ENCODE results near the gene NRXN3.
A peak's percentile ranks its signal among the peaks of the same experiment; 100 is the strongest.

Gene NRXN3

DNA sequence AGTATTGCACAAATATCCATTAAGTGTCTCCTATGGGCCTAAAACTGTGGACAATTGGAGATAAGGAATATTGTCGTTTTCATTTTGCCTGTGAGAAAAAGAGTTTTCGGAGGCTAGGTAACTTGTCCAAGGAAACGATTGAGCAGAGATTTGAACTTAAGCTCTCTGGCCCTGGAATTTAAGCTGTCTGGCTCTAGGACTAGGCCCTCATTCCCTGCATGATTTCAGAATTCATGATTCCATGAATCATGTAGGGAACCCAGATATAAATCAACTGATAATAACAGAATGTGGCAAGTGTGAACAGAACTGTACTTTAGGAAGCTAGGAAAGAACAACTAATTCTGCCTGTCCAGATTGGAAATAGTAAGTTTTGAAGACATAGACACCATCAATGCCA, 1100.2 kb downstream of the NRXN3 start:
- TF ChIP-seq, protein P1, sequence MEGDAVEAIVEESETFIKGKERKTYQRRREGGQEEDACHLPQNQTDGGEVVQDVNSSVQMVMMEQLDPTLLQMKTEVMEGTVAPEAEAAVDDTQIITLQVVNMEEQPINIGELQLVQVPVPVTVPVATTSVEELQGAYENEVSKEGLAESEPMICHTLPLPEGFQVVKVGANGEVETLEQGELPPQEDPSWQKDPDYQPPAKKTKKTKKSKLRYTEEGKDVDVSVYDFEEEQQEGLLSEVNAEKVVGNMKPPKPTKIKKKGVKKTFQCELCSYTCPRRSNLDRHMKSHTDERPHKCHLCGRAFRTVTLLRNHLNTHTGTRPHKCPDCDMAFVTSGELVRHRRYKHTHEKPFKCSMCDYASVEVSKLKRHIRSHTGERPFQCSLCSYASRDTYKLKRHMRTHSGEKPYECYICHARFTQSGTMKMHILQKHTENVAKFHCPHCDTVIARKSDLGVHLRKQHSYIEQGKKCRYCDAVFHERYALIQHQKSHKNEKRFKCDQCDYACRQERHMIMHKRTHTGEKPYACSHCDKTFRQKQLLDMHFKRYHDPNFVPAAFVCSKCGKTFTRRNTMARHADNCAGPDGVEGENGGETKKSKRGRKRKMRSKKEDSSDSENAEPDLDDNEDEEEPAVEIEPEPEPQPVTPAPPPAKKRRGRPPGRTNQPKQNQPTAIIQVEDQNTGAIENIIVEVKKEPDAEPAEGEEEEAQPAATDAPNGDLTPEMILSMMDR (IDR thresholded peaks at IDR 0.05; ENCODE audit: low read depth, low read length, missing control alignments) = no peak
- no peak overlapping the region for H3K4me3 ChIP-seq (replicated peaks; ENCODE audit: low read depth, low read length)
- no peak for DNase-seq (ENCODE audit: extremely low read depth, low read depth)

DNA sequence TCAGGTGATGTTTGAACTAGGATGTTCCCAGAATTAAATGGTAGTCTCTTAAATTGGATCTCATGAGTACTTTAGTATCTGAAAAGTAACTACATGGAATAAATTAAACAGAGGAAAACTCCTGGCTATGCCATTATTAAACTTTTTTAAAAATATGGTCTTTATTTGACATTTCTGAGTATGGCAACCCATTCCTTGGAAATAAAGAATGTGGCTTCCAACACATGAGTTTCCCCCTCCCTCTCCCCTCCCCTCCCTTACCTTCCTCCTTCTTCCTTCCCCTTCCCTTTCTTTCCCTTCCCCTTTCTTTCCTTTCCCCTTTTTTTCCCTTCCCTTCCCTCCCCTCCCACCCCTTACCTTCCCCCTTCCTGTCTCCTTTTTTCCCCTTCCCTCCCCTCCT, 1100.9 kb downstream of the NRXN3 start:
- TF ChIP-seq, protein P1 (IDR thresholded peaks at IDR 0.05; ENCODE audit: low read depth, low read length, missing control alignments) = no peak
- no peak for DNase-seq (ENCODE audit: extremely low read depth, low read depth)

DNA sequence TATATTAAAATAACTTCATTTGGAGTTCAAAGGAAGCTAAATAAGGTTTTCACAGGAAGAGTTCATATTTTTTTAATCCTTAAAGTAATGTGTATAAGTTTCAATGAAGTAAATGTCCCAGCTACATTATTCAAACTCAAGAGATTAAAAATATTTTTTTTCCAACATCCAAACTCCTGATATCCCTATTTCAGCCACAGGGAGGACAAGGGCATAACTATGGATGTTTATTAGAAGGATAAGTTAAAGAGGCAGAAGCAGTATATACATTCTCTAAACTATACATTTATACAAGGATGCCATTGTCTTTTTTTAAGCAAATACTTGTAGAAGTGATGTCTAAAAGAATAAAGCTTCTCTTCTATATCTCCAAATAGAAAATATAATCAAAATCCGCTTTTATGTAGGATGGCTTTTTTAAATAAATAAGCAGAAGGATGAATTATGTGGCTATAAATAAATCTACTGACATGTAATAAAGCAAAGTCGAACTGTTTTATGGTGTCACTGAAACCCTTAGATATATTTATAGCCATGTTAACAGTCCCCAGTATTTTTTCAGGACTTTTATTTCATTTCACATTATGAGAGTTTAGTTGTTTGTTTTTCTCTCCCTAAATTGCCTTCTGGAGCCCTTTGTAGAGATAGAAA, 1104.6 kb downstream of the NRXN3 start:
- DNase-seq (ENCODE audit: extremely low read depth, low read depth) = no peak
- TF ChIP-seq, protein P1 (IDR thresholded peaks at IDR 0.05; ENCODE audit: low read depth, low read length, missing control alignments) = no peak
- no peak overlapping the region for H3K4me3 ChIP-seq (replicated peaks; ENCODE audit: low read depth, low read length)

More for the DNA sequence above, 1100.9 kb downstream of the NRXN3 start:
- H3K4me3 ChIP-seq (replicated peaks; ENCODE audit: low read depth, low read length) = no peak overlapping the region

DNA sequence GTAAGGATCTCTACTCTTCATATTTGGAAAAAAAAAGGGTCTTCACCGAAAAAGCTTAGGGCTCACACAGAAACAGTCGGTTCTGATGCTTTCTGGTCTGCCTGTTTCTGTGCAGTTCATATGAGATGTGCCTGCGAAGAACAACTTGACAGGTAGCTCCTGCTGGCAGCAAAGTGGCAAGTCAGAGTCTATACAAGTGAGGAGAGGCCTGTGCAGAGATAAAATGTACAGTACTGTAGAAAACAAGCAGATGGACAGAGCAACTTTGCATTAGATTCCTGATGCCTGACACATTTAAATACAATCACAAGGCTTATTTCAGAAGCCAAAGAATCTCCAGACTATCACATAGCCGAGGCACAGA, 1105.1 kb downstream of the NRXN3 start:
- no peak overlapping the region for H3K4me3 ChIP-seq (replicated peaks; ENCODE audit: low read depth, low read length)
- DNase-seq (ENCODE audit: extremely low read depth, low read depth) = no peak

DNA sequence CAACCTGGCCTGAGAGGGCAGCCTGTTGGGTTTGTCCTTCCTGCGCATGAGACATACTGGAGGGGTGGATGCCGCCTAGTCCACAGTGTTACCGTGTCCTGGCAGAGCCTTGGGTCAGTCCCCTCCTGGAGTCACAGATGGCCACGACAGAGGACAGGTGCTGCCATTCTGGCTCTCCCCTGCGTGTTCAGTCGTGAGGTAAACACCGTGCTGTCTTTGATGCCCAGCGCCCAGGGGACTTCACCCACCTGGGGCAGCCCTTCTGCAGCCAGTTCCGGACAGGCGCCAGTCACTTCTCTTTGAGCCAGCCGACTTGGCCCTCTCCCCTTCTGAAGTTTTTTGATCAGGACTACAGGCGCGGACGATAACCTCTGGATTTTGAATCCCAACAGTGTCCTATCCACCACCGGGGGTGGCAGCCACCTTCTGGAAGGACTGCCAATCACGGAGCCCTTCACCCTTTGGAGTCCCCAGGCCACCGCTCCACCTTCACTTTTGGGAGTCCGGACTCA, 1108.2 kb downstream of the NRXN3 start:
- DNase-seq (ENCODE audit: extremely low read depth, low read depth) = no peak

More for the DNA sequence above, 1105.1 kb downstream of the NRXN3 start:
- TF ChIP-seq, protein P1 (IDR thresholded peaks at IDR 0.05; ENCODE audit: low read depth, low read length, missing control alignments) = no peak

DNA sequence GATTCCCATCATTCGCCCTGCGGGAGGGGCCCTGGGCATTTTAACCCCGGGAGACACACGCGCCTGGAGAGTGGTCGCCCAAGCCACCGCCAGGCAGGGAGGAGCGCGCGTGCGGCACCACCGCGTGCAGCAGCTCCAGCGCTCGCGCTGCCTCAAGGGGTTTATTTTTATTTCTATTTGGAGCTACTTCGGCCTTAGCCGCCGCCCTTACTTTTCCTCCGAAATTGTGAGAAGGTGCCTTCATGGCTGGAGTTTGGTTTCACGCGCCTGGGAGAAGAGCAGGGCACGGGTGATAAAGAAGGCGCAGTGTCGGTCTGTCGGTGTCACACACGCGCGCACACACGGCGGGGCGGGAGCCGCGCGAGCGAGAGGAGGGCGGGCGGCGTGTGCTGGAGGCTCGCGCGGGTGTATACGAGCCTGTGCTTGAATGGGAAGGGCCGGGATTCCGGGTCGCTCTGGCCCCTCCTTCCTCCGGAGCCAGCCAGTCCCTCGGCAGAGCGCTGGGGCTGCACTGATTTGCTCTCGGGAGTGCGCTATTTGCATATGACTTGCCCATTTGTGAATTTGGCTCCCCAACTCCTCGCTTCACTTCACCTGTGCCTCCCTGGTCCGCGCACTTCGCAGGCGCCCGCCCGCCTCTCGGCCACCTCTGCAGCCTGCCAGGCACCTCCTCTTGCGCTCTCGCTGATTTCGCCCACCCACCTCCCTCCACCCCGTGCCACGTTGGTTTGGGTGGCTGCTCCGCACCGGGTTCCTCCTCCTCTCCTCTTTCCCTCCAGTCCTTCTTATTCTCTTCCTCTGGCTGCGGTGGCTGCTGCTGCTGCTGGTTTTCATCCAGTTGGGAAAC, 1108.8 kb downstream of the NRXN3 start:
- DNase-seq (ENCODE audit: extremely low read depth, low read depth) = peak; percentile 43
- peak overlapping the region; percentile 43 for H3K4me3 ChIP-seq (replicated peaks; ENCODE audit: low read depth, low read length)
- TF ChIP-seq, protein P1 (IDR thresholded peaks at IDR 0.05; ENCODE audit: low read depth, low read length, missing control alignments) = no peak

More for the DNA sequence above, 1108.2 kb downstream of the NRXN3 start:
- peak overlapping the region; percentile 43 for H3K4me3 ChIP-seq (replicated peaks; ENCODE audit: low read depth, low read length)
- TF ChIP-seq, protein P1 (IDR thresholded peaks at IDR 0.05; ENCODE audit: low read depth, low read length, missing control alignments) = no peak

Measured in HFF-Myc (cell line).